WI38 (cell line): ENCODE results near the gene COLEC11.
A peak's percentile ranks its signal among the peaks of the same experiment; 100 is the strongest.

ENCODE experiments used
- H3K4me3 ChIP-seq: 2 replicates; pipeline ENCODE4 v1.5.1; 2011; ENCODE audit warnings: low read depth, mild to moderate bottlenecking, control low read depth, low read length
- TF ChIP-seq, protein P1 (sequence below): IDR thresholded peaks from 2 replicates; pipeline ENCODE4 v1.5.1; 2012; ENCODE audit warnings: low read depth, mild to moderate bottlenecking, control low read depth, low read length

The COLEC11 gene

DNA sequence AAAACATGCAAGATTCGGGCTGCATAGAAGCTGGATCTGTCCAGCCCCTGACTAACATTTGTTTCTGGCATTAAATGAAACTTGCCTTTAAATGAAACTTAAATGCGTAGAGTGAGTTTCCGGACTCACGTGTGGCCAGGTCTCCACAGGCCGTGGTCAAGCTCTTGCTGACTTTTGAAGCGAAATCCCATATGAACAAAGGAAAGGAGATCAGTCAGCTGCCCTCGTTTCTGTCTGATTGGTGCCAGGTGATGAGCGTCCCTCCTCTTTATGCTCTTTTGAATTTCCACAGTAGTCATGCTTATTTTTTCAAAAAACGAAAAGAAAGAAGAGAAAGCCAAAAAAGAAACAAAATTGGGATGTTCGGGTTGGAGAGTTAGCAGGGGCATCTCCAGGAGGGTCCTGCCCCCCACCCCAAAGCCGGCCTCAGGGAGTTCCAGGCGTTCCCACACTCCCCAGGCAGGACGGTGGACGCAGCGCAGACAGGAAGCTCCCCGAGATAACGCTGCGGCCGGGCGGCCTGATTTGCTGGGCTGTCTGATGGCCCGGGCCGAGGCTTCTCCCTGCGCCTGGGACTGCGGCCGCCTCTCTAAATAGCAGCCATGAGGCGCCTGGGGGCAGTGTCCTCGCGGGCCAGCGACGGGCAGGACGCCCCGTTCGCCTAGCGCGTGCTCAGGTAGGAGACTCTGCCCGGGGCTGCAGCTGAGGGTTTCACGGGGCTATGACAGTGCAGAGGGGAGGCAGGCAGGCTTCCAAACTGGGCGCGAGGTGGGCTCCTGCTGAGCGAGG is at the start of gene COLEC11:
TSS of gene COLEC11 (plus strand) at position 620 of the 789 bp plus-strand sequence. CDS start 9,229 bp downstream, outside the sequence.
- TF ChIP-seq, protein P1, sequence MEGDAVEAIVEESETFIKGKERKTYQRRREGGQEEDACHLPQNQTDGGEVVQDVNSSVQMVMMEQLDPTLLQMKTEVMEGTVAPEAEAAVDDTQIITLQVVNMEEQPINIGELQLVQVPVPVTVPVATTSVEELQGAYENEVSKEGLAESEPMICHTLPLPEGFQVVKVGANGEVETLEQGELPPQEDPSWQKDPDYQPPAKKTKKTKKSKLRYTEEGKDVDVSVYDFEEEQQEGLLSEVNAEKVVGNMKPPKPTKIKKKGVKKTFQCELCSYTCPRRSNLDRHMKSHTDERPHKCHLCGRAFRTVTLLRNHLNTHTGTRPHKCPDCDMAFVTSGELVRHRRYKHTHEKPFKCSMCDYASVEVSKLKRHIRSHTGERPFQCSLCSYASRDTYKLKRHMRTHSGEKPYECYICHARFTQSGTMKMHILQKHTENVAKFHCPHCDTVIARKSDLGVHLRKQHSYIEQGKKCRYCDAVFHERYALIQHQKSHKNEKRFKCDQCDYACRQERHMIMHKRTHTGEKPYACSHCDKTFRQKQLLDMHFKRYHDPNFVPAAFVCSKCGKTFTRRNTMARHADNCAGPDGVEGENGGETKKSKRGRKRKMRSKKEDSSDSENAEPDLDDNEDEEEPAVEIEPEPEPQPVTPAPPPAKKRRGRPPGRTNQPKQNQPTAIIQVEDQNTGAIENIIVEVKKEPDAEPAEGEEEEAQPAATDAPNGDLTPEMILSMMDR = no peak
- H3K4me3 ChIP-seq = no peak within 1 kb of the TSS

DNA sequence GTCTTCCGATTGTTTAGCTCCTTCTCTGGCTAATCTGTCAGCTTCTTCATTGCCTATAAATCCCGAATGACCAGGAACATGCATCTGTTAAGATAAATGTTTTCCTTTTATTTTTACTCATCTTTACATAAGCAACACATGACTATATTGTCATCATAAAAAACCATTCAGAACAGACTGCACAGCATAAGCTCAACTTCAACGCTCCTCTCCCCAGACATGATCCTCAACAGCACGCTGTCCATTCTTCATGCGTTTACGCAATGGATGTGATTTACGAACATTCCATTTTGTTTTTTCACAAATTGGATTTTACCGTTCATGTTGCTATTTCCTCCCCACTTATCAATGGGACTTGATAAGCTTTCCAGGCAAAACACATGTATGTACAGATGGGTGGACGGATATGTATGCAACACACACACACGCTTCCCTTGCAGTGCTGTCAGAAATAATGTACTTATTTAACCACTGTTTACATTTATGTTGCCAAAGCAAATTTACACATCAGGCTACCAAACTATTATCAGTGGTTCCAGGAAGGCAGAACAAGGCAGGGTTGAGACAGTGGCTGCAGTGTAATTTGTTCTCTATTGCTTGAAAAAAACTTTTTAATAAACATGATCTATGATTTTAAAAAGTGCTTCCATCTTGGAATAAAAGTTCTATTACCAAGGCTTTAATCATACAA is 49.0 kb upstream of the COLEC11 start:
- no peak overlapping the region for H3K4me3 ChIP-seq
- TF ChIP-seq, protein P1 = no peak

DNA sequence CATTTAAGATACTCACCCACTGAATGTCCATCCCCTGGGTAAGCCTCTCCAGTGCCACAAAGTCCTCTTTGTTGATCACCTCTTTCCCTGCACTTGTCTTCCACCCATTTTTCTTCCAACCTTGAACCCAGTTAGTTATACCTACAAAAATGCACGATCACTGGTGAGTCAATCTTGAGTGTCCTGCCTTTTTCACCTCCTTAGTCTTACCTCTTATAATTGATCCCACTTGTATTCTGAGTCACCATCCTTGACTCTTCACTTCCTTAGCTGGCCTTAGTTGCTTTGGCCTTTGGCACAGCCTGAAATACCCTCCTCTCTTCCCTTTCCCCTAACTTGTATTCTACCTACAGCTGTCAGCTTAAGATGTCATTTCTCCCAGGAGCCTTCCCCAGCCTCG is 47.0 kb upstream of the COLEC11 start:
- TF ChIP-seq, protein P1 = no peak
- no peak overlapping the region for H3K4me3 ChIP-seq

DNA sequence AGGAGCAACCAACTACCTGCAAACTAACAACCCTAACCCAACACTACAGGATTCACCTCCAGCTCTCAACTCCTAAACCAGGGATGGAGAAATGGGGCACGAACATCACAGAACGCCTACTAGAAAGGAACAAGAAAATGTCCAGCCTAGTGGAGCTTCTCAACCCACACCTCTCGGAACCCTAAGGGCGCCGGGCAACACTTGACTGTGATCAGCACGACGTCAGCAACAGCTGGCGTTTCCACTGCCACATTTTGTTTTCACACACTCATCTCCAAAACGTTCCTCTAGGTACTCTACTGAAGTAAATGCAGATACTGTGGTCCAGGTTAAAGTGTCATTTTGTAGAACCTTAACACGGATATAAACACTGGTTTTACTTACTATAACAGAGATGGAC is 41.0 kb upstream of the COLEC11 start:
- H3K4me3 ChIP-seq = no peak overlapping the region
- TF ChIP-seq, protein P1 = no peak

DNA sequence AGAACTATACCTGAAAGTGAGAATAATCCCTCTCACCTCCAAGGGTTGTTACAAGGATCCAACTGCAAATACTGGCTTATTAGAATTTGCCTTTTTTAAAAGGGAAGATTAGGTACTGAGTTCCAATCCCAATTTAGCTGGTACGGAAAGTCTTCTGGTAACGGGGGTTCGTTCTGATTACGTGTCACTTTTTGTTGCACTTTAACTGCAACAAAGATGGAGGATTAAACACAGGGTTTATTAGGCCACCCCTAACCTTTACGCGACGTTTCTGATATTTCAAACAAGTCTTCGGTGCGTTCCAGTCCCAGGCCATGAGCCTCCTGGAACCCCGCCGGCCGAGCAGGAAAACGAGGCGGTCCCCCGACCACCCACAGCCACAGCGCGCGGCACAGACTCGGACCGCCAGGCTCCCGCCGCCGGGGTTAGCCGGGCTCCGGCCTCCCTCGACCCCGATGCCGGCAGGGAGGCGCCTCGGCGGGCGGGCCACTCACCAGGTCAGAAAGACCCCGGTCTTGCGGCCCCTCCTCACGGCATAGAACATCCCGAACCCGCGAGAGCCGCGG is 37.2 kb upstream of the COLEC11 start:
- H3K4me3 ChIP-seq = peak overlapping the region; percentile 77
- TF ChIP-seq, protein P1 = no peak

DNA sequence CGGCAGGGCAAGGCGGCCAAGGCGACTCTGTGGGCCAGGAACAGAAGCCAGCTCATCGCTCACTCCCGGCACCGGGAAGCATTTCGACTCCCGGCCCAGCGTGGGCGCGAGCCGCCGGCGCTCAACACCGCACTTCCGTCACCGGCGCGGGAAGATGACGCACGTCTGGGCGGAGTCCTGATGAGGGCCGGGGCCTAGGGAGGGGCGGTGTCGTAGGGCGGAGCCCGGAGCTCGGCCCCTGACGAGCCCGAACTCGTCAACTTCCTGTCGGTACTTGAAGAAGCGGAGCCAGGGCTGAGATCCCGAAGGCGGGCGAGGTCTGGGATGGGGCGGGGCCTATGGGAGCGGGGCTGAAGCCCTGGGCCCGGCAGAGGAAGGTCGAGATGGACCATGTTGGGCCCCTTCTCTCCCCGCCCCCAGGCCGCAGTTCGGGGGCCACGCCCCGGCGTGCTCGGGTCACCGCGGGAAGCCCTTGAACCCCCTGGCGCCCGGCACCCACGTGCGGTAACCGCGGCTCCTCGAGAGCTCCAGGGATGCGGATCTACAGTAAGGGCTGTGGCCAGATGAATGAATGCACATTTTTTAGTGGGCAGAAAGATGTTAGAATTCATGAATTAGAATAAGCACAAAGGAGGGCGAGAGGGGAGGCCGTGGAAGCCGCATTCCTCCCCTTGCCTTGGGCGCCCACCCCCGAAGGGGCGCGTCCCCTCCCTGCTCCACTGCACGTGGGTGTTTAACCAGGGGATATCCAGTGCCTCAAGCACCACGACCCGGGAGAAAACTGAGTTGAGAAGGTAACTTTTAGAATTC is 36.5 kb upstream of the COLEC11 start, which contains the start of gene RNASEH1:
TSS of gene RNASEH1 (minus strand) at position 129 of the 810 bp plus-strand sequence. CDS start at position 56, 73 bp downstream.
- H3K4me3 ChIP-seq = peak within 1 kb of the TSS; percentile 77
- TF ChIP-seq, protein P1 = no peak
